NCI-H2107 treated with DMSO at 0.1 percent for 48 hours (cell line): Measurements from ENCODE around the gene CCDC40.

Experiments used
- DNase-seq: peaks from one replicate; lab custom pipeline; 2025; ENCODE audit not compliant: unreplicated experiment; lab: John Stamatoyannopoulos, UW

CCDC40 gene

DNA sequence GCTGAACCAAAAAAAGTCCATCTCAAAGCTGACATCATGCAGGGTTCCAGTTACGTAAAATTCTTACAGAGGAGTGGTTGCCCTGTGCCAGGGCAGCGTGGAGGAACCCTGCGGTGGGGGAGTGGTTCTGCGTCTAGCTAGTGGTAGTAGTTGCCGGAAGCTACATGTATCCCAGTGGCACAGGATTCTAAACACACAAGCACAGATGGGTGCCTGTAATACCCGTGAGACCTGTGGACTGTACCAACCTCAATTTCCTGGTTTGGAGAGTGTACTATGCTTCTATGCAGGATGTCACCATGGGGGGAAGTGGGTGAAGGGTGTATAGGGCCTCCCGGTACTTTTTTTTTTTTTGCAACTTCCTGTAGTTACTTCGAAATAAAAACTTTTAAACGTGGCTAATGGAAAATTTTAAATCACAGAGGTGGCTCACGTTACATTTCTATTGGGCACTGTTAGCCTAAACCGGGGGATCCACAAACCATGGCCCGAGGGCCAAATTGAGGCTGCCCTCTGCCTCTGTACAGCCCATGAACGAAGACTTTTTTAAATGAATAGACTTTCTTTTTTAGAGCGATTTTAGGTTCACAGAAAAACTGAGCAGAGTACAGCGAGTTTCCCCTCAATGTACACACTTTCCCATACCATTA lies 39.3 kb upstream of the CCDC40 start:
- peak; percentile 35 for DNase-seq

DNA sequence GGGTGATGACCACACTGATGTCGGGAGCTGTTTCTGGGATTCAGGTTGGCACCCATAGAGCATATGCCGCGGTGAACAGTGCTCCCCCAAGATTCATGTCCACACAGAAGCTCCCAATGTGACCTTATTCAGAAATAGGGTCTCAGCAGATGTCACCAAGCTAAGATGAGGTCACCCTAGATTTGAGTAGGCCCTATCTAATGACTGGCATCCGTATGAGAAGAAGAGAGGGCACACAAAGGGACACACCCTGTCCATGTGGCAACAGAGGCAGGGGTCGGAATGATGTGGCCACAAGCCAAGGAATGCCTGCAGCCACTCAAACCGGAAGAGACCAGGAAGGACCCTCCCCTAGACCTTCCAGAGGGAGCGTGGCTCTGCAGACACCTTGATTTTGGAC lies 36.3 kb upstream of the CCDC40 start:
- DNase-seq, result no peak

DNA sequence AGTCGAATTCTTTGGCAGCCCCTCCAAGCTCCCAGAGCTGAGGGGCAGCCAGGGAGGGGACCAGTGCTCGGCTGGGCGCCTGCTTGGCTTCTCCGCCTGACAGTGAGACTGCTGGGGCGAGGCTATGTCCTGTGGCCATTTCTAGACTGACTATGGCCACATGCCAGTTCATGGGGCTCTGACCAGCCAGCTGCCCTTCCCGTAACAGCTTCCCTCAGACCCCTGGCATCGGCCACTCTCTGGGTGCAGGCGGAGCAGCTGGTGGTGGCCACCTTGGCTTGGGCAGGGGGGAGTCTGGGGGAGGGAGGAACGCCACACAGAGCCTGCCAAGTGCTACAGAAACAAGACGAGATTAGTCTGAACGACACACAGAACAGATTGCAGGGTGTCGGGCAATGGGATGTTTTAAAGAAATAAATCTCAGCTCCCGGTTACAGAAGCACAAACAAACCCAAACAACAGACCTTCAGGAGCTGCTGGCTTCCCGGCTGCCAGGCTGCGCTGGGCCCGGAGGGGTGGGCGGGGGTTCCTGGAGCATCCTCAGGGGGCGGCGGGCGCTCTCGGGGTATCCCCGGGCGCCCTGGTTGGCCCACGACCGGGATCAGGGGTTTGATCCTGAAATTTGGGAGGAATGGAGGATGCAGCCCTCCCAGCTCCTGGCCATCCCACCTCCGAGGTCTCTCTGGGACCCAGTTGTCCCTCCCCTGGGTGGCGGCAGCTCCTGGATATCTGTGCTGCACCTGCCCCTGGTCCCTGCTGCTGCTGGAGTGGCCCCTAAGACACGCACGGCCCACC lies 35.3 kb upstream of the CCDC40 start:
- DNase-seq, result no peak

DNA sequence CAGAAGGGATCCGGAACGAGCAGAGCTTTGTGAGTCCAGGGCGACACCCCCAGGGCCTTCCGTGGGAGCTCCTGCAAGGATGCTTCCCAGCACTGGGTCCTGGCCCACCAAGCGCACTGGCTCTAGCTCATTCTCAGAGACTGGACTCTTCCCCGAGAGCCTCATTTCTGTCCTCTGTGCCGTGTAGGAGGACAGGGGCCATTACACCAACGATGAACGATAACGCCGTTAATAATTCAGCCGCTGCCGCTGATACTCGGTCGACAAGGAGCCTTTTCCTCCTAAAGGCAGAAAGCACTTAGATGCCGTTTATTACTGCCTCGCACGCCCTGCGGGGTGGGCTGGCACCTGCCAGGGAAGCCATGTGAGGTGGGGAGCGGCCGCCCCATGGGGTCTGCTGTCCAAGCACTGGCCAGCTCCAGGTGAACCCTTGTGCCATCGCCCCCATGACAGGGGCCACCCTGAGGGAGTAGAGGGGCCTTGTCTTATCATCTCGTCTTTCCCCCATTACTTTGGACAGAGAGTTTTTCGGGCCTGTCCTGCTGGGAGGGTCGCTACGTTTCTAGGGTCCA lies 34.3 kb upstream of the CCDC40 start:
- DNase-seq, result no peak

DNA sequence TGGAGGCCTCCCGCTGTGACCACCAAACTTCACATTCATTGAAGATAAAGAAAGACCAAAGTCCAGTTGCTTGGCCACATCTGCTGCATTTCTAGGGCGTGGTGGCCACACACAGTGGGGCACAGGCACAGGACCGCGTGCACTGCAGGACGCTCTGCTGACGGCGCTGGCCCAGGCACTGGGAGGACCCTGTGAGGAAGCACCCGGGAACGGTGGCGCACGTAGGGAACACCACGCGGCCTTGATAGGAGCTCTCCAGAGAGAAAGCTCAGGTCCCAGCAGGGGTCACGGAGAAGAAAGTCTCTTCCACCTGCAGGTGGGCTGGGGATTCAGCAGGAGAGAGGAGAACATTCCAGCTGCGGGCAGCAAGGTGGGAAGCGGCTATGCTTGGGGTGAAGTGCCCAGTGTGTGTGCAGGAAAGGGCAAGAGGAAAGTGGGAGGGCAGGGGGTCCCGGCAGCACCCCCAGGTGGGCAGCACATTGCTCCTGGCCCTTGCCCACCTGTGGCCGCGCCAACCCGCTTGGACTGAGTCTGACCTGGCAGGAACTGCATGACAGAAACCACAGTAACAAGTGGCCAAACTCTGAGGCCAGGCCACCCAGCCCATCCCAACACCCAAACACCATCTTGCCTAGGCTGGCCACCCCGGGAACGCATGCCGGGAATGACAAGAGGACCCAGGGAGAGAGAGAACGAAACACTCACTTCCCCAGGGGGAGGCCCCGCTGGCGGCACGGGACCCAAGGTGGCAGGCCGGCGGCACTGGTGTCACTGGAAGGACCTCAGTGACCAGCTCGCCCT lies 33.6 kb upstream of the CCDC40 start:
- DNase-seq, result no peak

DNA sequence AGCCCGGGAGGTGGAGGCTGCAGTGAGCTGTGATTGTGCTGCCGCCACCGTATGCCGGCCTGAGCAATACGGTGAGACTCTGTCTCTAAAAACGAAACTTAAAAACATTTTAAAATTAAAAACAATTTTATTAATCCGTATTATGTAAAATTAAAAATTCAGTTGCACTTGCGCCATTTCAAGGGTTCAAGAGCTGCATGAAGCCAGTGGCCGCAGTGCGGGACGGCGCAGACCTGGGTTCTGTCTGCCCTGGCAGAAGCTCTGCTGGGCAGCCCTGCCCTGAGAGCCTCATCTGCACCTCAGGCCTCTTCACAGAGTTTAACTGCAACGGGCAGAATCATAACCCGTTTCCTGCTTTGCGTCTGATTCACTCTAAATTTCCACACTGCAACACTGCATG lies 32.5 kb upstream of the CCDC40 start:
- DNase-seq, result no peak

DNA sequence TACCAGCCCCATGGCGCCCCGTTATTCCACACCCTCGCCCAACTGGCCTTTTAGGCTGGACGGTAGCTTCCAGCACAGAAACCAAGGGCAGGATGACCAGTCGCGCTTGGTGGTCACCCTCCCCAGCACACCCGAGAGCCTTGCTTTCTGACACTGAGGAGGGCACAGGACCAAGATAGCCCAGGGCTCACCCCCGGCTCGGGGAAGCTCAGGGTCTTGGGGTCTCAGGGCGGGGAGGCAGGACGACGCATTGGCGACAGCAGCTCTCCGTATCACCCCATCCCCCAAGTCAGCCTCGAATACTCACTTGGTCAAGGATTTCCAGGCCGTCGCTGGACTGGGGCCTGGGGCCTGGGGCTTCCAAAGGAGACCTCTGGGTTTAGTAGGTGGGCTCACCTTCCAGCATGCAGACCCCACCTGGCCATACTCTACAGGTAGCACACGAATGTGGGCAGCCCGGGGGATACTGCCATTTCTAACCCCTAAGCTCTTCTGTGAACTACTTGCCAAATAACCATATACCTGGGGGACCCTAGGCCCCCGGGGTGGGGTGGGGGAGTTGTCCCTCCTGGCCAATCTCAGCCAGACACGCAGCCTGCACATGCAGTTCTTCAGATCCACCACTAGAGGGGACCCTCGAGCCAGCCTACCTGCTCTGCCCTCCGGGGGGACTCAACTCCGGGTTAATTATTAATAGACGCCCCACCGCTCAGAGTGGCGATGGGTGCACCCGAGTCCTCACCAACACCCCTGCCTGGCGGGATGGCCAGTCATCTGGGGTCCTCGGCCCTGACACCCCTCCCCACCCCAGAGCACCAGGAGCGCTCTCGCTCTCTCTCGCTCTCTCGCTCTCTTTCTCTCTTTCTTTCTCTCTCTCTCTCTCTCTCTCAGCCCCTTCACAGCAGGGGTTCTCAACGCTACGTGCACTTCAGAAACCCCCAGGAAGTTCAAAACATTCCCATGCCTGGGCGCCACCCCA lies 30.8 kb upstream of the CCDC40 start:
- peak; percentile 37 for DNase-seq

DNA sequence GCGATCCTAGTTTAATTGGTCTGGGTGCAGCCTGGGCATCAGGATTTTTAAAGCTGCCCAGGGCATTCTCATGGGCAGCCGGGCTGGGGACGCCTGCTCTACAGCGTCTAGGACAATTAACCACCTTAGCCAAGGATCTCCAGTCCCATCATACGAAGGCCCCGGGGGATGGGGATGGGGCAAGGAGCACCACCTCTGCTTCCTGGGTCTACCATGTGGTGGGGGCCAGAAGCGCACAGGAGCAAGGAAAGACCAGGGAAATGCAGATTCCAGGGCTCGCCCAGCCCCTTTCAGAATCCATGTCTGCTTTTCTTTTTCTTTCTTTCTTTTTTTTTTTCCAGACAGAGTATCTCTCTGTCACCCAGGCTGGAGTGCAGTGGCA lies 30.1 kb upstream of the CCDC40 start:
- DNase-seq, result no peak

DNA sequence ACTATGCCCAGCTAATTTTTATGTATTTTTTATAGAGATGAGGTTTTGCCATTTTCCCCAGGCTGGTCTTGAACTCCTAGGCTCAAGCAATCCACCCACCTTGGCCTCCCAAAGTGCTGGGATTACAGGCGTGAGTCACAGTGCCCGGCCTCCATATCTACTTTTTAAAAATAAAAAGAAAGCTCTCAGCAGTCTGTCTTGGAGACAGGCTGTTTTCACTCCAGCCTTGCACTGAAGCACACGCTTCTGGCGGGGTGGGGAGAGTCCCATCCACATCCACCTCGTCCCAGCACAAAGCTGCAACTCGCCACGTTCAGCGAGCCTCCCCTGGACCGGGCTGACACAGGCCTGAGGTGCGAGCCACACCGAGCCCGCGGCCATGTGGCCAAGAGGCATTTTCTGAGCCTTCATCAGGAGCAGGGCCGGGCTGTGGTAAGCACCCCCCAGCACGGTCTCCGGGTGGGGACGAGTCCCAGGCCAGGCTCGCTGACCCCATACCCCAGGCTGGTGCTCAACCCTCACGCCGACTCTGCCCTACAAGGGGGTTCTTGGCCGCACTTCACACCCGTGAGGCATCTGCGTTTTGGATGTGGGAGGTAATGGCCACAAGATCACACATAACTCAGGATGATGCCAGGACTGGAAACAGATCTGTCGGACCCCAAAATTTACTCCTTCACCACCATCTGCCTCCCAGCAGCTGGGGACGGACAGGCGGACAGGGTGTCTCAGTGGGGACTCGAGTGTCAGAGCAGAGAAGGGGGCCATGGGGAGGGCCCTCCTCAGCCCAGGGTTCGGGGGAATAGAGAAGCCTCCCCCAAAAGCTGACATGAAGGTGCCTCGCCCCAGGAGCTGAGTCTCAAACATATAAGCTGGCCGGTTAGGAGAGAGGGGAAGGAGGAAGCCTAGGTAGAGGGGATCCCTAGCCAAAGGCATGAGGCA lies 29.4 kb upstream of the CCDC40 start:
- DNase-seq, result no peak

DNA sequence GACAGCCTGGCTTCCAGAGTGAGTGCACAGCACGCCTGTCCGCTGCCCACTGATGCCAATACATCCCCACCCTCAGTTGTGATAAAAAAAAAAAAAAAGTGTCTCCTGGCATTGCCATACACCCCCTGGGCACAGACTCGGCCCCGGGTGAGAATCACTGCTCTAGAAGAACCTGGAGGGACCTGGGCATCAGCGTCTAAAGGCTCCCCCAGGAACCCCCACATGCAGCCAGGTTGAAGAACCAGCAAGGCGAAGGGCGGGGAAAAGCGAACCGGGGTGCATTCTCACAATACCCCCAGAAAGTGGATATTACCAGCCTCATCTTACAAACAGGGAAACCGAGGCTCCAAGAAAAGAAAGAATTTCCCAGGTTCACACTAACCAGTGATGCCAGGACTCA lies 28.5 kb upstream of the CCDC40 start:
- no peak for DNase-seq

DNA sequence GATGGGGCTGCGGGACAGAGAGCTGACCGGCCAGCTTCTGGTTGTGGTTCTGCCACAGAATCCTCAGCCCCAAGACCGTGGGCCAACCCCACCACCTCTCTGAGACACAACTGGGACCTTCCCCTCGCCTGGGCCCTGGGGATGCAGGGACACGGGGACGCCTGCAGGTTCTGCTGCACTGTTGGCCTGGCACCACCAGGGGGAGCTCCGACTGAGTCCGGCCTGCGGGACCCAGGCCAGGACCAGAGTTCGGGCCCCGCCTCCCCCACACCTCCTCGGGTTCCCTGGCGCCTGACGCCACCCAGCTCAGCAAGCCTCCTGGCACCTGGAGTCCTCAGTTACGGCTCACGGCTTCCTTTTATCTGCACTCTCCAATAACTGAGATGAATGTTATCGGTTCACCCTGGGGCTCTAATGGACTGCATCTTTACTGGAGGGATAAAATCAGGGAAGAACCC lies 28.0 kb upstream of the CCDC40 start:
- peak; percentile 94 for DNase-seq

DNA sequence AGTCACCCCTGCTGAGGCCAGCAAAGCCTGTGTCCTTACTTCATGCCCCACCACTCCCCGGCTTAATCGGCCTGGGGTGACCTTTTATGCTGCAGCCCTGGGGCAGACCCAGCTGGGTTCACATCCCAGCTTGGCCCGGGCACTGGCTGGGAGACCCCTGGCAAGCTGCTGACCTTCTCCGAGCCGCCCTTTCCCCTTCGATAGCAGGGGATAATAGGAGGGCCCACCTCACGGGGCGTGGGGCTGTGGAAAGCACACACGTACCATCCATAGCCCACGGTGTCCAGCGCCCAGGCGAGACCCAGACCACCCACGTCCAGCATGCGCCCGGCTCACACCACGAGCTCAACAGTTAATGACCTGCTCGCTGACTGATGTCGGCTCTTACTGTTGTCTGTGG lies 27.6 kb upstream of the CCDC40 start:
- no peak for DNase-seq

DNA sequence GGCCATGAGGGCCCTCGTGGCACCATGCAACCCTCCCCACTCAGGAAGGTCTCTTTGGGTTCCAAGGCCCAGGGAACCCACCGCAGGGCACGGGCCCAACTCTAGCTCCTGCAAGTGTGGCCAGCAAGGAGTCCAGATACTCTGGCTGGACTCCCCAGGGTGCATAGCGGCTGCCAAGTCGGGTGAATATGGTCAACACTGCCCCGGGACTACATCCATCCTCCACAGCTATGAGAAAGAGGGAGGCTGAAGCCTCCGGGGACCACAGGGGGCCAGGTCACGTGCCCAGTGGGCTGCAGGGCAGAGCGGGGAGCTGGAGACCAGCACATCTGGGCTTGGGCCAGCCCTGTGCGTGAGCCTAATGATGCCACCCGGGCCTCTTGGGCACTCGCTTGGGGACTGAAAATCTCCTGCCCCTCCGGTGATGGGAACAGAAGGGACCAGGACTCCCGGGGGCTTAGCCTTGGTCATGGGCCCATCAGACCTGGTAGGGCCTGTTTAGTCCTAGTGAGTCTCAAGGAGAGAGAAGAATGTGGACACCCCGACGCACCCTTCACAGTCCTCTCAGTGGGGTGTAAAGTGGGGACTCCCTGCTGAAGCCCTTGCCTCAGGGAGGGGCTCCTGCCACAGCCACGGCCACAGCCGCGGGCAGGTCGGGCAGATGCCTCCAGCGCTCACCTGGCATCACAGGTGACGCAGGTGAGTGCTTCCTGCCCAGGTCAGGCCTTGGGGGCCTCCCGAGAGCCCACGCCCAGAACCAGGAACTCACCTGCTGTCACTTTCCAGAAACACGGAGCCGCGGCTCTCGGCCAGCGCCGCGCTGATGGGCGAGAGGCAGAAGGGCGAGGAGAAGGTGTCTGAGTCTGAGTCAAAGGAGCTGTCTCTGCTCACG lies 26.8 kb upstream of the CCDC40 start:
- DNase-seq, result no peak

DNA sequence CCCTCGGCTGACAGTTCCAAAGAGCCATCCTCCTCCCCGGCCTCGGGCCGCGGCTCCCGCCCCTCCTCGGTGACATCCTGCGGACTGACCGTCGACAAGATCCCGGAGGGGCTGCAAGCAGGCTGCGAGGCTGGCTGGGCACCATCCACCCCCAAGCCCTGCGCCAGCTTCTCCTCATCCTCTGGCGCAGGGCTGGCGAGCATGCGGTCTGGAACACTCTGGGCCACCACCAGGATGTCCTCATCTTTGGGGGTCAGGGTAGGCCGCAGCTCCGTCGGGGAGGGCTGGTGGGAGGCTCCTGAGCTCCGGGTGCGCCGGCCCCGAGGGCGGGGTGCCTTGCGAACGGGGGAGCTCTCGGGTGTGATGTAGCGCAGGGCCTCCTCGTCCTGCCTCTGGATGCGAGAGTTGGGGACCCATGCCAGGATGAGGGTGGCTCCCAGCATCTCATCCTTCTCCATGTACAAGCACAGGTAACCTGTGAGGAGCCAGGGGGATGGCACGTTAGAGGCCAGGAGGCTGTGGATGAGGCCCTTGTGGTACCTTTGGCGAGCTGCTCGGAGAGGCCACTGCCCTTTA lies 26.1 kb upstream of the CCDC40 start:
- no peak for DNase-seq

DNA sequence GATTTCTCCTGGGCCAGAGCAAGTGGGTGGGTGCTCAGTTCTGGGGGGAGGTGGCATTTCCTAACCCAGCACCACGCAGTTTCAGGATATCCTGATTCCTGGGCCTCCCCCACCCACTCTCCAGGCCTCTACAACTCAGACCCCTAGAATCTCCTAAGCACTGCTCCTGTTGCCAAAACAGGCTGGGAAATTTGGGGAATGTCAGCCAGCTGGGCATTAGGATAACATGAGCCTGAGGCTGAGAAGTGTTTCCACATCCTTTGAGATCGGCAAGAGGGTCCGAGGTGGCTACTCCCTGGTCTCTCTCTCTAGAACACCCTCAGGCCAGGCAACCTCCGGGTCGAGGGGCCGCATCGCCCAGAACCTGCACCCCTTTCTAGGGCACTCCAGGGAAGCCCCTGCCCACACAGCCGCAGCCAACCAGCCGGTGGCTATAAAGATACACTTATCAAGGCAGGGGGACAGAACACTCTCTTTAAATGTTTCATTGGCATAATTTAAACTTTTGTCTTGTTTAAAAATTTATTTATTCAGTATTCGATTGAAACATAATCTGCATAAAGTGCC lies 24.4 kb upstream of the CCDC40 start:
- DNase-seq, result no peak

DNA sequence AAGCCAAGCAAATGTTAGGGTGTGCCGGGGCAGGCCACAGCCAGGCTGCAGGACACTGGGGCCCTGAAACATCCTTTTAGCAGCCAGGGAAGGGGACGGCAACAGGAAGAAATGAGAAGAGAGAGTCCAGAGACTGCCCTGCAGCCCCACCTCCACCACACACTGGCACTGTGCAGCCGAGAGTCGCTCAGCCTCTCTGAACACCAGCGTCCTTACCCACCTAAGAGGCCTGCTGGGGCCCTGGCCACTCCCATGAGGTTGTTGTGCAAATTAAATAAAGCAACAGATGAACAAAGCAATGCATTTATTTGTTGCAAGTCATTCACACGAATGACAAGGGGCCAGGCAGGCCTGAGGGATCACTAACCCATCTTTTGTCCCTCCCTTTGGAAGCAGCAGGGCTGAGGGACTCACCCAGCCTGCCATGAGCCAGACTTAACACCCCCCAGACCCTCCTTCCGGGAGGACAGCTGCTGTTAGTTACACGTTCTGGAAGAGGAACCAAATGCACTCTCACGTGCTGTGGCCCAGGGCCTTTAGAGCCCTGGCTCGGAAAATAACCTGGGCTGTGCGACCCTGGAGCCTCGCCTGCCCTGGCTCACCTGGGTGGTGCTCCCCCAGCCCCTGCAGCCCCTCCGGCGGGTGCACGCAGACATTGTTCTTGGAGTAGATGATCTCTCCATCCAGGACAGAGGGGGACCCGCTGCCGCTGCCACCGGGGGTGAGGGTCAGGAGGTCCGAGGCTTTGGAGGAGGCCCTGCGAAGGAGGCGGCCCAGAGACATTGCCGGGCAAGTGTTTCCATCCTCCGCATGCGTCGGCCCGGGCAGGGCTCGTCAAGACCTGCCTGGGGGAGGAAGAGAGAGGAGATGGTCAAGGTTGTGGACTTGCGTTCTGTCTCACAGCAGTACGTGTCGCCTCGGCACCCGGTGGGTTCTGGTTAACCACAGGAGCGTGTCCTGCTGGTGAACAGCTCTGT lies 23.4 kb upstream of the CCDC40 start:
- no peak for DNase-seq
